HUES48 (cell line): ENCODE data around the gene GPR101.

Source experiments
- H3K27ac ChIP-seq: one replicate; pipeline ENCODE4 v1.7.0; 2013; ENCODE audit warnings: low read depth, low read length, inconsistent platforms
- H3K27me3 ChIP-seq: 2 replicates; pipeline ENCODE4 v1.6.1; 2013; ENCODE audit warnings: mild to moderate bottlenecking, low read length; ENCODE audit not compliant: control insufficient read depth, insufficient read depth
- H3K36me3 ChIP-seq: 2 replicates; pipeline ENCODE4 v1.6.1; 2013; ENCODE audit warnings: low read length; ENCODE audit not compliant: control insufficient read depth, insufficient read depth
- H3K4me1 ChIP-seq: 2 replicates; pipeline ENCODE4 v1.6.1; 2013; ENCODE audit warnings: mild to moderate bottlenecking, low read length; ENCODE audit not compliant: control insufficient read depth, insufficient read depth
- H3K4me3 ChIP-seq: 2 replicates; pipeline ENCODE4 v1.5.1; 2013; ENCODE audit warnings: mild to moderate bottlenecking, low read depth, low read length
- H3K9ac ChIP-seq: 2 replicates; pipeline ENCODE4 v1.6.1; 2013; ENCODE audit warnings: mild to moderate bottlenecking, low read depth, low read length, moderate library complexity
- H3K9me3 ChIP-seq: 2 replicates; pipeline ENCODE4 v1.6.1; 2013; ENCODE audit warnings: low read length; ENCODE audit not compliant: control insufficient read depth, insufficient read depth

The GPR101 gene

GRCh38 chrX:137043736-137044135 is 9.9 kb upstream of the GPR101 start:
- Histone ChIP-seq H3K27ac (no peak overlapping the region), H3K4me3 (no peak overlapping the region), H3K4me1 (no peaks in the 10 kb centered on the region), H3K9ac (no peak overlapping the region), H3K9me3 (no peaks in the 10 kb centered on the region), H3K36me3 (no peaks in the 10 kb centered on the region), H3K27me3 (peaks cover 28% of the 10 kb centered on the region)

GRCh38 chrX:137041329-137041728 is 7.5 kb upstream of the GPR101 start:
- Histone ChIP-seq H3K9me3 (no peaks in the 10 kb centered on the region), H3K36me3 (no peaks in the 10 kb centered on the region), H3K4me1 (no peaks in the 10 kb centered on the region), H3K9ac (no peak overlapping the region), H3K27ac (no peak overlapping the region), H3K4me3 (no peak overlapping the region), H3K27me3 (peaks cover 38% of the 10 kb centered on the region)

- H3K9me3 ChIP-seq: no peaks in the 10 kb centered on the region
- H3K4me1 ChIP-seq: no peaks in the 10 kb centered on the region
- no peaks in the 10 kb centered on the region for H3K36me3 ChIP-seq
- H3K9ac ChIP-seq: no peak overlapping the region
- peaks cover 45% of the 10 kb centered on the region for H3K27me3 ChIP-seq
- H3K27ac ChIP-seq: no peak overlapping the region
- no peak overlapping the region for H3K4me3 ChIP-seq
Measured at GRCh38 chrX:137040113-137040794, 6.5 kb upstream of the GPR101 start.

GRCh38 chrX:137034508-137034872 is 695 bp upstream of the GPR101 start:
- H3K36me3 ChIP-seq: no peaks in the 10 kb centered on the region
- H3K9ac ChIP-seq: no peak overlapping the region
- no peak overlapping the region for H3K27ac ChIP-seq
- H3K4me1 ChIP-seq: peaks cover 8% of the 10 kb centered on the region
- peaks cover 97% of the 10 kb centered on the region for H3K27me3 ChIP-seq
- H3K4me3 ChIP-seq: 0 out of 2 replicates have a peak overlapping the region, but pooled peaks have one; percentile 42
- no peaks in the 10 kb centered on the region for H3K9me3 ChIP-seq

GRCh38 chrX:137032841-137033773 is 688 bp downstream of the GPR101 start:
- Histone ChIP-seq H3K9ac (no peak overlapping the region), H3K27me3 (peaks cover 100% of the 10 kb centered on the region), H3K27ac (no peak overlapping the region), H3K4me1 (peaks cover 8% of the 10 kb centered on the region), H3K4me3 (peak overlapping the region; percentile 65; the same call in 1 of the 2 replicates), H3K36me3 (no peaks in the 10 kb centered on the region), H3K9me3 (no peaks in the 10 kb centered on the region)

- Histone ChIP-seq H3K9me3 (no peaks in the 10 kb centered on the region), H3K4me1 (peaks cover 8% of the 10 kb centered on the region), H3K4me3 (peak overlapping the region; percentile 65), H3K27me3 (peaks cover 100% of the 10 kb centered on the region), H3K9ac (no peak overlapping the region), H3K27ac (no peak overlapping the region), H3K36me3 (no peaks in the 10 kb centered on the region)
Measured at GRCh38 chrX:137032341-137032694, 1.5 kb downstream of the GPR101 start.

GRCh38 chrX:137031517-137032340 is 2.1 kb downstream of the GPR101 start:
- Histone ChIP-seq H3K27me3 (peaks cover 100% of the 10 kb centered on the region), H3K4me1 (peaks cover 8% of the 10 kb centered on the region), H3K4me3 (peak overlapping the region; percentile 65), H3K27ac (no peak overlapping the region), H3K9ac (no peak overlapping the region), H3K9me3 (no peaks in the 10 kb centered on the region), H3K36me3 (no peaks in the 10 kb centered on the region)

- Histone ChIP-seq H3K27ac (no peak overlapping the region), H3K4me1 (peaks cover 8% of the 10 kb centered on the region), H3K9me3 (no peaks in the 10 kb centered on the region)
Measured at GRCh38 chrX:137031039-137031438, 2.8 kb downstream of the GPR101 start.

GRCh38 chrX:137028699-137029098 is 5.1 kb downstream of the GPR101 start:
- Histone ChIP-seq H3K27me3 (peaks cover 98% of the 10 kb centered on the region), H3K4me3 (no peak overlapping the region), H3K9ac (no peak overlapping the region), H3K36me3 (no peaks in the 10 kb centered on the region), H3K27ac (no peak overlapping the region), H3K9me3 (no peaks in the 10 kb centered on the region), H3K4me1 (peaks cover 8% of the 10 kb centered on the region)

More at GRCh38 chrX:137031039-137031438, 2.8 kb downstream of the GPR101 start:
- H3K27me3 ChIP-seq: peaks cover 100% of the 10 kb centered on the region
- H3K4me3 ChIP-seq: peak overlapping the region; percentile 65
- no peak overlapping the region for H3K9ac ChIP-seq
- no peaks in the 10 kb centered on the region for H3K36me3 ChIP-seq

- Histone ChIP-seq H3K27me3 (peaks cover 90% of the 10 kb centered on the region), H3K4me1 (no peaks in the 10 kb centered on the region), H3K4me3 (no peak overlapping the region), H3K9me3 (no peaks in the 10 kb centered on the region), H3K36me3 (no peaks in the 10 kb centered on the region), H3K27ac (no peak overlapping the region), H3K9ac (no peak overlapping the region)
Measured at GRCh38 chrX:137025930-137026329, 7.9 kb downstream of the GPR101 start.
